Thyroid gland (tissue), 4 donors: Measurements from ENCODE around the gene HIVEP3.

ENCODE experiments used
- CTCF ChIP-seq, 6 experiments: fragments of 200-600 bp in 3 of 6; fragments of 450-650 bp in 3 of 6; sonication (generic) in 3 of 6; IDR thresholded peaks; one replicate each; pipeline ENCODE4 v1.5.1; 2016 to 2019; ENCODE audit warnings: antibody characterized with exemption in 6 of 6, mild to moderate bottlenecking in 2 of 6, inconsistent platforms in 1 of 6, moderate library complexity in 1 of 6
- POLR2A ChIP-seq, 2 donors: fragments of 450-650 bp; IDR thresholded peaks; one replicate each; pipeline ENCODE4 v1.6.1; 2017; ENCODE audit warnings: antibody characterized with exemption in 2 of 2, mild to moderate bottlenecking in 2 of 2, moderate library complexity in 1 of 2

GRCh38 chr1:41913014-41913413 is 5.7 kb downstream of the HIVEP3 start:
- TF ChIP-seq CTCF (IDR thresholded peaks at IDR 0.05) (no peak), POLR2A (IDR thresholded peaks at IDR 0.05) (no peak)
